MCF 10A (cell line): ENCODE data around the gene ZC3H12C. TPM values are rescaled to one million over a fixed set of nuclear protein-coding genes. Genes with fewer than 3 reads are reported as not detected.

Experiments
- BruUV-seq: library from RNA; stranded (reverse); fragments of 400-500 nt; replicated peaks from 2 replicates; lab custom pipeline; 2021; lab: Mats Ljungman, UMichigan
- CTCF ChIA-PET: fragments of 300-600 bp; sonication (Branson Sonifier 250); formaldehyde crosslinking; extraction: SDS; loops from one replicate; lab custom pipeline; 2021; ENCODE audit warnings: antibody characterized with exemption, inconsistent platforms; lab: Yijun Ruan, JAX
- POLR2A ChIA-PET: fragments of 300-600, 350-650 bp; sonication (Branson Sonifier 250); formaldehyde crosslinking; extraction: SDS; loops from one replicate; lab custom pipeline; 2020; ENCODE audit warnings: antibody characterized with exemption, inconsistent platforms; lab: Yijun Ruan, JAX
- DNase-seq: peaks from one replicate; pipeline ENCODE4 v3.0.0-alpha.2; 2018; ENCODE audit not compliant: unreplicated experiment
- H3K27ac Mint-ChIP-seq: one replicate; pipeline ENCODE4 v1.8.0; 2022; ENCODE audit warnings: mild to moderate bottlenecking, low read depth, mixed read lengths; ENCODE audit not compliant: unreplicated experiment
- H3K27me3 Mint-ChIP-seq: one replicate; pipeline ENCODE4 v1.8.0; 2022; ENCODE audit warnings: mixed read lengths; ENCODE audit not compliant: insufficient read depth, unreplicated experiment
- H3K36me3 Mint-ChIP-seq: one replicate; pipeline ENCODE4 v1.8.0; 2022; ENCODE audit warnings: mild to moderate bottlenecking, moderate library complexity, mixed read lengths; ENCODE audit not compliant: insufficient read depth, unreplicated experiment
- H3K4me1 Mint-ChIP-seq: one replicate; pipeline ENCODE4 v1.8.0; 2022; ENCODE audit warnings: mixed read lengths; ENCODE audit not compliant: insufficient read depth, unreplicated experiment
- H3K4me3 Mint-ChIP-seq: one replicate; pipeline ENCODE4 v1.8.0; 2022; ENCODE audit warnings: mild to moderate bottlenecking, moderate library complexity, mixed read lengths; ENCODE audit not compliant: unreplicated experiment
- H3K9me3 Mint-ChIP-seq: one replicate; pipeline ENCODE4 v1.8.0; 2022; ENCODE audit warnings: mixed read lengths; ENCODE audit not compliant: unreplicated experiment
- intact Hi-C: fragments of 100-400 bp; cut with micrococcal nuclease; formaldehyde crosslinking; loops from 2 replicates; pipeline ENCODE4 v1.14.1; 2022
- total RNA-seq: library from RNA; stranded (reverse); gene quantifications from 2 replicates; pipeline ENCODE4 v1.2.3, GENCODE V29; 2022
- TF ChIP-seq, protein P1 (sequence below): fragments of 200-600 bp; IDR thresholded peaks from one replicate; pipeline ENCODE4 v1.8.0; 2022; ENCODE audit warnings: antibody characterized with exemption, mild to moderate bottlenecking; ENCODE audit not compliant: unreplicated experiment

The ZC3H12C gene
- total RNA-seq, 1 experiment from 2014 or later = 37.7 TPM

DNA sequence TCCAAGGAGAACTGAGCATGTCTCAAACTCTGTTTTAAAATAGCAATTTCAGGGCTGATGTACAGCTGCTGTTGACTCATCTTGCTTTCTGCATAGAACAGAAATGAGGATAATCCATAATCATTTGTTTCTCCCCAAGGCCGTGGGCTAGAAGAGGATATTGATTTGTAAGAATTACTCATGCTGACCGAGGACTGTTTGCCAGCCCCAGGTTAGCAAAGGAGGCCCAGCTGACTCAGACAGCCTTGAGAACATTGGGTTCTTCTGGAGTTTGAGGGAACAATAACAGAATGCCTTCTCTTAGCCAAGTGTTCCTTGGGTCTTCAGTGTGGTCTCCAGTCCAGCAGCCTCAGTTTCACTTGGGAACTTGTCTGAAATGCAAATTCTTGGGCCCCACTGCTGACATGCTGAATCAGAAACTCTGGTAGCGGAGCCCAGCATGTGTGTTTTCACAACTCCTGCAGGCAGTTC, 92.0 kb downstream of the ZC3H12C start:
- intact Hi-C loops = no loop called here
- Mint-ChIP-seq H3K36me3 (peaks cover 12% of the 10 kb centered on the region), H3K9me3 (no peaks in the 10 kb centered on the region), H3K27me3 (no peaks in the 10 kb centered on the region), H3K27ac (peak overlapping the region; percentile 89), H3K4me1 (peaks cover 41% of the 10 kb centered on the region), H3K4me3 (peak overlapping the region; percentile 17)
- no TSS peak for BruUV-seq
- TF ChIP-seq, protein P1, sequence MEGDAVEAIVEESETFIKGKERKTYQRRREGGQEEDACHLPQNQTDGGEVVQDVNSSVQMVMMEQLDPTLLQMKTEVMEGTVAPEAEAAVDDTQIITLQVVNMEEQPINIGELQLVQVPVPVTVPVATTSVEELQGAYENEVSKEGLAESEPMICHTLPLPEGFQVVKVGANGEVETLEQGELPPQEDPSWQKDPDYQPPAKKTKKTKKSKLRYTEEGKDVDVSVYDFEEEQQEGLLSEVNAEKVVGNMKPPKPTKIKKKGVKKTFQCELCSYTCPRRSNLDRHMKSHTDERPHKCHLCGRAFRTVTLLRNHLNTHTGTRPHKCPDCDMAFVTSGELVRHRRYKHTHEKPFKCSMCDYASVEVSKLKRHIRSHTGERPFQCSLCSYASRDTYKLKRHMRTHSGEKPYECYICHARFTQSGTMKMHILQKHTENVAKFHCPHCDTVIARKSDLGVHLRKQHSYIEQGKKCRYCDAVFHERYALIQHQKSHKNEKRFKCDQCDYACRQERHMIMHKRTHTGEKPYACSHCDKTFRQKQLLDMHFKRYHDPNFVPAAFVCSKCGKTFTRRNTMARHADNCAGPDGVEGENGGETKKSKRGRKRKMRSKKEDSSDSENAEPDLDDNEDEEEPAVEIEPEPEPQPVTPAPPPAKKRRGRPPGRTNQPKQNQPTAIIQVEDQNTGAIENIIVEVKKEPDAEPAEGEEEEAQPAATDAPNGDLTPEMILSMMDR = no peak
- peak; percentile 85 for DNase-seq
- CTCF ChIA-PET = interaction anchor here (0.7 to 2.3 kb wide), 4 partner anchors 14 to 1473 kb away, joined by 3 to 8 read pairs (median 5); no protein-coding TSS in a partner anchor
- POLR2A ChIA-PET = interaction anchor here (1.0 to 8.1 kb wide), 9 partner anchors 10 to 250 kb away, joined by 3 to 61 read pairs (median 4); partner anchors contain the start of gene ZC3H12C

DNA sequence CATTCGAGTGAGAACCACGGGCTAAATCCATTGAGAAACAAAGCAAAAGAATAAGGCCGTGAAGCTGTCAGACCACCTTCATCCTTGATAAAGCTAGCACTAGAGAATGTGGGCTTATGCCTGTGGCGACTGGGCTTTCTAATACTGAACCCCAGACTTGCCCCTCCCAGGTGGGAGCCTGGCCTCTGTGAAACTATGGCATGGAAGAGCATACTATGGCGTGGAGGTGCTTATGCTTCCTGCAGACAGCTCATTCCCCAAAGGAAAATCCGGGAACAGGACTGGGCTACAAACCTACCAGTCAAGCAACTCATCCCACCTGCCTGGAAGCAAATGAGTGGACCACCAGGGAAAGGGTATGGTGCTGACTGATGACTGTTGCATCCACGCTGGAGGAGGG, 92.4 kb downstream of the ZC3H12C start:
- Mint-ChIP-seq H3K4me3 (no peak overlapping the region), H3K27me3 (no peaks in the 10 kb centered on the region), H3K4me1 (peaks cover 36% of the 10 kb centered on the region), H3K9me3 (no peaks in the 10 kb centered on the region), H3K36me3 (peaks cover 7% of the 10 kb centered on the region), H3K27ac (peak overlapping the region; percentile 89)
- POLR2A ChIA-PET = interaction anchor here (1.0 to 8.1 kb wide), 9 partner anchors 10 to 249 kb away, joined by 3 to 61 read pairs (median 4); partner anchors contain the start of gene ZC3H12C
- no TSS peak for BruUV-seq
- intact Hi-C loops = no loop called here
- DNase-seq = no peak
- TF ChIP-seq, protein P1 = no peak
- CTCF ChIA-PET = interaction anchor here (0.7 to 2.3 kb wide), 5 partner anchors 13 to 1474 kb away, joined by 3 to 8 read pairs (median 3); no protein-coding TSS in a partner anchor

DNA sequence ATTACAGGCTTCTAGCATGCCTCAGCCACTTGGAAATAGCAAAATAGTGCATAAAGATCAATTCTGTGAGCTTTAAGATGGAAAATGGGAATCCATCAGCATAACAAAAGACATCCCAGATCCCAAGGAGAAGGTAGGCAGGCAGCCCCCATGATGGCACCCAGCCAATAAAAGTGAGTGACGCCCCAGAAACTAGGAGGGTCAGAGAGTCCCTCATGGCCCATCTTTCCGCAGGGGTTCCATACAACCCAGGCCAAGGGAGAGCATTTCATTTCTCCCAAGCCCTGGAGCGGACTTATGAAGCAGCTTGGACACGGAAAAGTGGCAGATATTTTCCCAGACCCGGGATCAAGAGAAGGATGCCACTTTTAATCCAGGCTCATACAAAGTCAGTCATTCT, 93.3 kb downstream of the ZC3H12C start:
- Mint-ChIP-seq H3K9me3 (no peaks in the 10 kb centered on the region), H3K27me3 (no peaks in the 10 kb centered on the region), H3K27ac (peak overlapping the region; percentile 89), H3K4me1 (peaks cover 33% of the 10 kb centered on the region), H3K4me3 (no peak overlapping the region), H3K36me3 (peaks cover 6% of the 10 kb centered on the region)
- no peak for DNase-seq
- ChIA-PET POLR2A (interaction anchor here (1.4 to 8.1 kb wide), 4 partner anchors 9 to 108 kb away, joined by 4 to 61 read pairs (median 16); no protein-coding TSS in a partner anchor), CTCF (interaction anchor here (0.7 to 2.3 kb wide), 3 partner anchors 12 to 242 kb away, joined by 3 to 8 read pairs (median 7); no protein-coding TSS in a partner anchor)
- BruUV-seq = no TSS peak
- TF ChIP-seq, protein P1 = no peak
- intact Hi-C loops = no loop called here

DNA sequence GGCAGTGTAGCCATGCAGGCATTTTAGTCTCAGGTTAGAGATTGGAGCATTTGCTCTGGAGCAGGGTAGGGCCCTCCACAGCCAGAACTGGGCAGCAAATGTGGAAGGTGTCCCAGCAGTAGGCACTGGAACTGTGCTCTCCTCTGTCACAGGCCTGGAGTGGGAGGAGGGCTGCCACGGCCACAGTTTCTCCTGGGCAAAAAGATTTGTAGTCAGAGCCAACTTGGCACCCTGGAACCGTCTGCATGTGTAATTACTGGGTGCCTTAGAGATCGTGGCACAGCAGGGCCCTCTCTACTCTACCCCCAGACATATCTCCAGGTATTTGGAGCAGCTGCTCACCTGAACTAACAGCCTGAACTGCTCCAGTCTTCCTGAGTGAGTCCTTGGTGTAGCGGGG, 93.7 kb downstream of the ZC3H12C start:
- CTCF ChIA-PET = interaction anchor here (2.3 kb wide), 1 partner anchor 12 kb away, joined by 8 read pairs; no protein-coding TSS in a partner anchor
- intact Hi-C loops = no loop called here

More for the DNA sequence above, 93.7 kb downstream of the ZC3H12C start:
- no peak for DNase-seq
- BruUV-seq = no TSS peak
- Mint-ChIP-seq H3K4me1 (peaks cover 33% of the 10 kb centered on the region), H3K27me3 (no peaks in the 10 kb centered on the region), H3K36me3 (peaks cover 5% of the 10 kb centered on the region), H3K27ac (peak overlapping the region; percentile 89), H3K9me3 (no peaks in the 10 kb centered on the region), H3K4me3 (no peak overlapping the region)
- TF ChIP-seq, protein P1 = no peak
- POLR2A ChIA-PET = interaction anchor here (8.1 kb wide), 1 partner anchor 9 kb away, joined by 61 read pairs; no protein-coding TSS in a partner anchor
